Gastrocnemius medialis (tissue), 4 donors: ENCODE results near the gene MAST2. TPM values are rescaled to one million over a fixed set of nuclear protein-coding genes. Genes with fewer than 3 reads are reported as not detected.
A peak's percentile ranks its signal among the peaks of the same experiment; 100 is the strongest.

Source experiments
- ATAC-seq, 2 donors: fragments of 150-250 bp; one replicate each; pipeline ENCODE4 v1.9.1; 2016
- DNase-seq, 2 donors: peaks; one replicate each; pipeline ENCODE4 v3.0.0-alpha.2; 2019
- H3K27ac ChIP-seq, 4 donors: fragments of 200-600 bp; sonication (generic); 1 replicate in 1 of 4; 2 replicates in 3 of 4; pipeline ENCODE4 v1.5.1; 2016 to 2018; ENCODE audit warnings: mild to moderate bottlenecking in 2 of 4, moderate library complexity in 1 of 4
- H3K27me3 ChIP-seq, 3 donors: fragments of 200-600 bp; sonication (generic) in 2 of 3; 1 replicate in 1 of 3; 2 replicates in 2 of 3; pipeline versions ENCODE4 v1.5.1 to v1.6.0; 2016 to 2019; ENCODE audit warnings: mild to moderate bottlenecking in 1 of 3, moderate library complexity in 1 of 3
- H3K36me3 ChIP-seq, 2 donors: fragments of 200-600 bp; sonication (generic) in 1 of 2; one replicate each; pipeline ENCODE4 v1.5.1; 2017 to 2018
- H3K4me1 ChIP-seq, 2 donors: fragments of 200-600 bp; sonication (generic) in 1 of 2; one replicate each; pipeline ENCODE4 v1.5.1; 2016 to 2017; ENCODE audit warnings: mild to moderate bottlenecking in 2 of 2
- H3K4me3 ChIP-seq, 4 donors: fragments of 200-600 bp; sonication (generic) in 3 of 4; 1 replicate in 1 of 4; 2 replicates in 3 of 4; pipeline ENCODE4 v1.5.1; 2016 to 2019; ENCODE audit warnings: mild to moderate bottlenecking in 2 of 4
- H3K9me3 ChIP-seq, 3 donors: fragments of 200-600 bp; sonication (generic) in 2 of 3; 1 replicate in 1 of 3; 2 replicates in 2 of 3; pipeline ENCODE4 v1.5.1; 2016 to 2019
- CTCF ChIP-seq, 5 experiments: fragments of 450-650 bp in 3 of 5; fragments of 200-600 bp in 2 of 5; sonication (generic) in 2 of 5; IDR thresholded peaks in 4 of 5; conservative IDR thresholded peaks in 1 of 5; 1 replicate in 4 of 5; 2 replicates in 1 of 5; pipeline ENCODE4 v1.5.1; 2016 to 2019; ENCODE audit warnings: antibody characterized with exemption in 5 of 5, mild to moderate bottlenecking in 3 of 5, moderate library complexity in 3 of 5
- POLR2A ChIP-seq, 2 donors: fragments of 450-650 bp; IDR thresholded peaks; one replicate each; pipeline ENCODE4 v1.6.1; 2017; ENCODE audit warnings: antibody characterized with exemption in 2 of 2, mild to moderate bottlenecking in 2 of 2, moderate library complexity in 2 of 2
- in situ Hi-C, 4 donors: fragments of 200-750 bp; cut with MboI; loops; one replicate each; pipeline versions ENCODE4 v1.15.0 to v1.8.0; 2017; ENCODE audit warnings: low sequenced_read_pairs in 4 of 4
- intact Hi-C: fragments of 100-400 bp; cut with DNase I; formaldehyde crosslinking; loops from one replicate; pipeline ENCODE4 v1.15.1; 2023; ENCODE audit warnings: low total_unique reads
- total RNA-seq, 4 donors: library from RNA; depleted of rRNA; stranded (reverse); fragments of >200 nt; gene quantifications; one replicate each; pipeline versions ENCODE4 v1.1.0 to v1.2.3, GENCODE V29; 2016

MAST2 gene
- total RNA-seq, 4 donors from 2014 or later = 110 to 195 (median 162) TPM

- Histone ChIP-seq H3K9me3 (no peaks in the 10 kb centered on the region), H3K27ac (peak overlapping the region; percentile 47 to 81 (median 60)), H3K4me1 (peaks cover 6% of the 10 kb centered on the region in 2 donors), H3K36me3 (no peaks in the 10 kb centered on the region), H3K4me3 (no peak overlapping the region), H3K27me3 (no peaks in the 10 kb centered on the region)
- intact Hi-C loops (no loop called here), in situ Hi-C loops (no loop called here)
- TF ChIP-seq CTCF (IDR thresholded peaks at IDR 0.05 in 4 of 5, conservative IDR thresholded peaks at IDR 0.05 in 1 of 5) (no peak), POLR2A (IDR thresholded peaks at IDR 0.05) (no peak)
- ATAC-seq = no peak
- no peak for DNase-seq
Measured at GRCh38 chr1:45979778-45980176, 176.4 kb downstream of the MAST2 start.

- peaks cover 6% of the 10 kb centered on the region in 2 donors for H3K4me1 ChIP-seq
- no peaks in the 10 kb centered on the region for H3K36me3 ChIP-seq
- no peaks in the 10 kb centered on the region for H3K9me3 ChIP-seq
- DNase-seq (no peak), ATAC-seq (no peak)
- intact Hi-C loops (no loop called here), in situ Hi-C loops (no loop called here)
- H3K27ac ChIP-seq = peak overlapping the region in 1 of 4 donors; percentile 18
- TF ChIP-seq CTCF (IDR thresholded peaks at IDR 0.05 in 4 of 5, conservative IDR thresholded peaks at IDR 0.05 in 1 of 5) (no peak), POLR2A (IDR thresholded peaks at IDR 0.05) (no peak)
- no peak overlapping the region for H3K4me3 ChIP-seq
- H3K27me3 ChIP-seq = no peaks in the 10 kb centered on the region
Measured at GRCh38 chr1:45982359-45982758, 178.9 kb downstream of the MAST2 start.

- intact Hi-C loops = no loop called here
- H3K4me3 ChIP-seq = no peak overlapping the region
- peaks cover 0 to under 1% of the 10 kb centered on the region in 2 donors for H3K4me1 ChIP-seq
- no peaks in the 10 kb centered on the region for H3K36me3 ChIP-seq
- ATAC-seq (no peak), DNase-seq (no peak)
- H3K9me3 ChIP-seq = no peaks in the 10 kb centered on the region
- TF ChIP-seq POLR2A (IDR thresholded peaks at IDR 0.05) = no peak
- in situ Hi-C loops = no loop called here
- no peaks in the 10 kb centered on the region for H3K27me3 ChIP-seq
- H3K27ac ChIP-seq = no peak overlapping the region
Measured at GRCh38 chr1:45983967-45984366, 180.6 kb downstream of the MAST2 start.

GRCh38 chr1:45987204-45987603, 183.8 kb downstream of the MAST2 start:
- Histone ChIP-seq H3K36me3 (no peaks in the 10 kb centered on the region), H3K4me1 (no peaks in the 10 kb centered on the region), H3K9me3 (no peaks in the 10 kb centered on the region), H3K27ac (peak overlapping the region in 2 of 4 donors; percentile 2 to 8), H3K4me3 (no peak overlapping the region), H3K27me3 (no peaks in the 10 kb centered on the region)
- intact Hi-C loops = no loop called here
- TF ChIP-seq CTCF (IDR thresholded peaks at IDR 0.05 in 4 of 5, conservative IDR thresholded peaks at IDR 0.05 in 1 of 5) (no peak), POLR2A (IDR thresholded peaks at IDR 0.05) (no peak)
- in situ Hi-C loops = no loop called here
- DNase-seq (no peak), ATAC-seq (no peak)

- H3K27me3 ChIP-seq = no peaks in the 10 kb centered on the region
- H3K36me3 ChIP-seq = no peaks in the 10 kb centered on the region
- H3K27ac ChIP-seq = no peak overlapping the region
- DNase-seq (no peak), ATAC-seq (no peak)
- H3K4me1 ChIP-seq = peaks cover 0 to 6% of the 10 kb centered on the region in 2 donors
- H3K4me3 ChIP-seq = no peak overlapping the region
- TF ChIP-seq POLR2A (IDR thresholded peaks at IDR 0.05) = no peak
- TF ChIP-seq CTCF (IDR thresholded peaks at IDR 0.05 in 4 of 5, conservative IDR thresholded peaks at IDR 0.05 in 1 of 5) = no peak
- H3K9me3 ChIP-seq = no peaks in the 10 kb centered on the region
- intact Hi-C loops (no loop called here), in situ Hi-C loops (no loop called here)
Measured at GRCh38 chr1:45989249-45989648, 185.8 kb downstream of the MAST2 start.
